ENCODE results near the gene KCNMA1.

The KCNMA1 gene

GRCh38 chr10:77086081-77086480, 551.5 kb downstream of the KCNMA1 start:
- no peak for DNase-seq

GRCh38 chr10:77085344-77085743, 552.3 kb downstream of the KCNMA1 start:
- no peak for DNase-seq

- no peak for DNase-seq
Observed at GRCh38 chr10:77084431-77085144, 553.0 kb downstream of the KCNMA1 start.

- peak; percentile 46 for DNase-seq
Observed at GRCh38 chr10:77082601-77083252, 554.9 kb downstream of the KCNMA1 start.

GRCh38 chr10:77081481-77081891, 556.1 kb downstream of the KCNMA1 start:
- no peak for DNase-seq

GRCh38 chr10:77080361-77081027, 557.1 kb downstream of the KCNMA1 start:
- peak; percentile 12 for DNase-seq

- DNase-seq: peak; percentile 79
Observed at GRCh38 chr10:77079592-77080300, 557.9 kb downstream of the KCNMA1 start.

- DNase-seq: no peak
Observed at GRCh38 chr10:77077316-77077945, 560.2 kb downstream of the KCNMA1 start.

GRCh38 chr10:77075926-77076325, 561.7 kb downstream of the KCNMA1 start:
- DNase-seq: peak; percentile 44

GRCh38 chr10:77074104-77074624, 563.4 kb downstream of the KCNMA1 start:
- DNase-seq: no peak

- no peak for DNase-seq
Observed at GRCh38 chr10:77073663-77073960, 564.0 kb downstream of the KCNMA1 start.

- DNase-seq: no peak
Observed at GRCh38 chr10:77072836-77073662, 564.6 kb downstream of the KCNMA1 start.

GRCh38 chr10:77072361-77072835, 565.2 kb downstream of the KCNMA1 start:
- no peak for DNase-seq

GRCh38 chr10:77071956-77072355, 565.7 kb downstream of the KCNMA1 start:
- DNase-seq: no peak

- DNase-seq: no peak
Observed at GRCh38 chr10:77071001-77071511, 566.6 kb downstream of the KCNMA1 start.

GRCh38 chr10:77070346-77070745, 567.3 kb downstream of the KCNMA1 start:
- DNase-seq: no peak

GRCh38 chr10:77068969-77069368, 568.6 kb downstream of the KCNMA1 start:
- no peak for DNase-seq

- no peak for DNase-seq
Observed at GRCh38 chr10:77068272-77068671, 569.3 kb downstream of the KCNMA1 start.

GRCh38 chr10:77062381-77062780, 575.2 kb downstream of the KCNMA1 start:
- no peak for DNase-seq

GRCh38 chr10:77060913-77061312, 576.7 kb downstream of the KCNMA1 start:
- DNase-seq: no peak

GRCh38 chr10:77056650-77057049, 581.0 kb downstream of the KCNMA1 start:
- DNase-seq: no peak

GRCh38 chr10:77052593-77052992, 585.0 kb downstream of the KCNMA1 start:
- DNase-seq: no peak

Measured in inflammatory macrophage treated with lipopolysaccharide for 4 hours (primary cell).